Breast epithelium (tissue), 4 donors: Measurements from ENCODE around the gene TTLL10. TPM values are rescaled to one million over a fixed set of nuclear protein-coding genes. Genes with fewer than 3 reads are reported as not detected.

Experiments used
- DNase-seq, 2 donors: peaks; one replicate each; pipeline ENCODE4 v3.0.0-alpha.2; 2019; ENCODE audit warnings: low spot score in 2 of 2
- H3K27ac ChIP-seq, 2 donors: fragments of 200-600 bp; sonication (generic) in 1 of 2; one replicate each; pipeline ENCODE4 v1.5.1; 2016 to 2019; ENCODE audit warnings: mild to moderate bottlenecking in 1 of 2
- H3K27me3 ChIP-seq, 2 donors: fragments of 200-600 bp; sonication (generic) in 1 of 2; one replicate each; pipeline versions ENCODE4 v1.5.1 to v1.6.0; 2017 to 2019; ENCODE audit warnings: control low read depth in 1 of 2, mild to moderate bottlenecking in 1 of 2
- H3K36me3 ChIP-seq: fragments of 200-600 bp; one replicate; pipeline ENCODE4 v1.5.1; 2019
- H3K4me1 ChIP-seq, 2 donors: fragments of 200-600 bp; sonication (generic); one replicate each; pipeline ENCODE4 v1.5.1; 2016 to 2019; ENCODE audit warnings: control low read depth in 1 of 2
- H3K4me3 ChIP-seq, 3 donors: fragments of 200-600 bp; sonication (generic); 1 replicate in 2 of 3; 2 replicates in 1 of 3; pipeline ENCODE4 v1.5.1; 2016 to 2019; ENCODE audit warnings: mild to moderate bottlenecking in 3 of 3, moderate library complexity in 2 of 3
- H3K9me3 ChIP-seq, 2 donors: fragments of 200-600 bp; sonication (generic) in 1 of 2; one replicate each; pipeline ENCODE4 v1.5.1; 2016 to 2019; ENCODE audit warnings: control low read depth in 1 of 2
- CTCF ChIP-seq, 3 donors: fragments of 450-650 bp; IDR thresholded peaks; one replicate each; pipeline ENCODE4 v1.5.1; 2016 to 2017; ENCODE audit warnings: antibody characterized with exemption in 3 of 3, mild to moderate bottlenecking in 3 of 3, moderate library complexity in 3 of 3
- POLR2A ChIP-seq: fragments of 450-650 bp; IDR thresholded peaks from one replicate; pipeline ENCODE4 v1.6.1; 2016; ENCODE audit warnings: antibody characterized with exemption, mild to moderate bottlenecking, moderate library complexity
- POLR2AphosphoS5 ChIP-seq, 3 donors: sonication (generic); formaldehyde crosslinking; IDR thresholded peaks; one replicate each; pipeline ENCODE4 v1.6.1; 2017; ENCODE audit warnings: antibody characterized with exemption in 3 of 3
- intact Hi-C: fragments of 100-400 bp; cut with DNase I; formaldehyde crosslinking; loops from one replicate; pipeline ENCODE4 v1.15.1; 2023; ENCODE audit warnings: low total_unique reads
- total RNA-seq, 3 donors: library from RNA; depleted of rRNA; stranded (reverse); fragments of >200 nt; gene quantifications; one replicate each; pipeline ENCODE4 v1.1.0, GENCODE V29; 2016

TTLL10 gene
- total RNA-seq, 3 donors from 2014 or later, result 0.15 to 0.33 (median 0.16) TPM

GRCh38 chr1:1183833-1184775 lies 10.4 kb downstream of the TTLL10 start:
- intact Hi-C loops, result no loop called here
- H3K36me3 ChIP-seq, result no peaks in the 10 kb centered on the region
- H3K4me1 ChIP-seq, result no peaks in the 10 kb centered on the region
- H3K4me3 ChIP-seq, result no peak overlapping the region
- TF ChIP-seq CTCF (IDR thresholded peaks at IDR 0.05) (no peak), POLR2A (no peak), POLR2AphosphoS5 (IDR thresholded peaks at IDR 0.05) (no peak)
- H3K27me3 ChIP-seq, result no peaks in the 10 kb centered on the region
- no peaks in the 10 kb centered on the region for H3K9me3 ChIP-seq
- DNase-seq, result no peak
- H3K27ac ChIP-seq, result no peak overlapping the region

- TF ChIP-seq CTCF (IDR thresholded peaks at IDR 0.05), result no peak
- TF ChIP-seq POLR2A, result no peak
- no peak for TF ChIP-seq POLR2AphosphoS5 (IDR thresholded peaks at IDR 0.05)
- intact Hi-C loops, result no loop called here
Observed at GRCh38 chr1:1185101-1185765, 11.6 kb downstream of the TTLL10 start.

GRCh38 chr1:1187938-1188337 lies 14.3 kb downstream of the TTLL10 start:
- no peak for DNase-seq
- Histone ChIP-seq H3K27ac (no peak overlapping the region), H3K9me3 (no peaks in the 10 kb centered on the region), H3K27me3 (no peaks in the 10 kb centered on the region), H3K4me1 (no peaks in the 10 kb centered on the region), H3K4me3 (no peak overlapping the region), H3K36me3 (no peaks in the 10 kb centered on the region)
- intact Hi-C loops, result no loop called here
- TF ChIP-seq POLR2A, result no peak
- no peak for TF ChIP-seq CTCF (IDR thresholded peaks at IDR 0.05)
- TF ChIP-seq POLR2AphosphoS5 (IDR thresholded peaks at IDR 0.05), result no peak

More at GRCh38 chr1:1185101-1185765, 11.6 kb downstream of the TTLL10 start:
- H3K4me1 ChIP-seq, result no peaks in the 10 kb centered on the region
- no peaks in the 10 kb centered on the region for H3K27me3 ChIP-seq
- no peak overlapping the region for H3K4me3 ChIP-seq
- no peaks in the 10 kb centered on the region for H3K36me3 ChIP-seq
- H3K9me3 ChIP-seq, result no peaks in the 10 kb centered on the region
- DNase-seq, result no peak
- H3K27ac ChIP-seq, result no peak overlapping the region

- TF ChIP-seq POLR2A (no peak), CTCF (IDR thresholded peaks at IDR 0.05) (no peak)
- H3K4me3 ChIP-seq, result no peak overlapping the region
- intact Hi-C loops, result no loop called here
- H3K4me1 ChIP-seq, result no peaks in the 10 kb centered on the region
- no peak overlapping the region for H3K27ac ChIP-seq
- no peaks in the 10 kb centered on the region for H3K27me3 ChIP-seq
- DNase-seq, result no peak
- H3K9me3 ChIP-seq, result no peaks in the 10 kb centered on the region
- no peaks in the 10 kb centered on the region for H3K36me3 ChIP-seq
Observed at GRCh38 chr1:1189111-1189510, 15.4 kb downstream of the TTLL10 start.

GRCh38 chr1:1191734-1192133 lies 18.1 kb downstream of the TTLL10 start:
- no peak overlapping the region for H3K4me3 ChIP-seq
- no peak overlapping the region for H3K27ac ChIP-seq
- DNase-seq, result no peak
- H3K36me3 ChIP-seq, result no peaks in the 10 kb centered on the region
- intact Hi-C loops, result no loop called here
- H3K4me1 ChIP-seq, result no peaks in the 10 kb centered on the region
- peaks cover 0 to 4% of the 10 kb centered on the region in 2 donors for H3K9me3 ChIP-seq
- TF ChIP-seq CTCF (IDR thresholded peaks at IDR 0.05) (no peak), POLR2AphosphoS5 (IDR thresholded peaks at IDR 0.05) (no peak), POLR2A (no peak)
- no peaks in the 10 kb centered on the region for H3K27me3 ChIP-seq
